DND-41 (cell line): ENCODE measurements around the gene PEG3.

ENCODE experiments used
- ATAC-seq: fragments of 200-7000 bp; cut with Tn5 transposase; 3 replicates; pipeline ENCODE4 v1.9.1; 2021; ENCODE audit warnings: low read depth; ENCODE audit not compliant: insufficient read depth
- DNase-seq: peaks from one replicate; pipeline ENCODE4 v3.0.0-alpha.2; 2020
- H2AFZ ChIP-seq: 2 replicates; pipeline ENCODE4 v1.6.0; 2012; ENCODE audit warnings: low read depth, low read length
- H3K27ac ChIP-seq: 2 replicates; pipeline ENCODE4 v1.5.1; 2012; ENCODE audit warnings: low read length, inconsistent platforms
- H3K27me3 ChIP-seq: fragments of 200-600 bp; sonication (generic); 2 replicates; pipeline ENCODE4 v1.6.0; 2012; ENCODE audit warnings: low read length, mild to moderate bottlenecking, inconsistent platforms; ENCODE audit not compliant: insufficient read depth, poor library complexity
- H3K36me3 ChIP-seq: 2 replicates; pipeline ENCODE4 v1.5.1; 2012; ENCODE audit warnings: low read length, inconsistent platforms; ENCODE audit not compliant: insufficient read depth
- H3K4me1 ChIP-seq: 2 replicates; pipeline ENCODE4 v1.5.1; 2012; ENCODE audit warnings: mild to moderate bottlenecking, low read length; ENCODE audit not compliant: insufficient read depth
- H3K4me2 ChIP-seq: 2 replicates; pipeline ENCODE4 v1.6.0; 2012; ENCODE audit warnings: mild to moderate bottlenecking, moderate library complexity, low read length, inconsistent platforms; ENCODE audit not compliant: insufficient read depth
- H3K4me3 ChIP-seq, 2 experiments: fragments of 200-600 bp in 1 of 2; shearing (Covaris generic) in 1 of 2; 2 replicates each; pipeline ENCODE4 v1.5.1; 2012 to 2016; ENCODE audit warnings: inconsistent platforms in 2 of 2, low read length in 2 of 2, mild to moderate bottlenecking in 2 of 2, low read depth in 1 of 2, moderate library complexity in 1 of 2
- H3K79me2 ChIP-seq: 2 replicates; pipeline ENCODE4 v1.6.0; 2012; ENCODE audit warnings: low read length, inconsistent platforms; ENCODE audit not compliant: insufficient read depth
- H3K9ac ChIP-seq: 2 replicates; pipeline ENCODE4 v1.6.0; 2012; ENCODE audit warnings: low read depth, mild to moderate bottlenecking, inconsistent platforms, low read length, moderate library complexity
- H3K9me3 ChIP-seq: 2 replicates; pipeline ENCODE4 v1.5.1; 2012; ENCODE audit warnings: low read length, moderate library complexity, mild to moderate bottlenecking, inconsistent platforms; ENCODE audit not compliant: insufficient read depth, severe bottlenecking
- H4K20me1 ChIP-seq: 2 replicates; pipeline ENCODE4 v1.6.0; 2012; ENCODE audit warnings: low read length; ENCODE audit not compliant: insufficient read depth
- CTCF ChIP-seq: IDR thresholded peaks from 2 replicates; pipeline ENCODE4 v1.5.1; 2012; ENCODE audit warnings: borderline replicate concordance, low read length, moderate library complexity, mild to moderate bottlenecking; ENCODE audit not compliant: poor library complexity, severe bottlenecking; ENCODE audit errors: extremely low read depth
- EZH2 ChIP-seq: IDR thresholded peaks from 3 replicates; pipeline ENCODE4 v1.6.1; 2012; ENCODE audit warnings: borderline replicate concordance, low read depth, mild to moderate bottlenecking, moderate library complexity, low read length, inconsistent platforms; ENCODE audit not compliant: severe bottlenecking

Gene PEG3

GRCh38 chr19:56806639-56807038 is 33.9 kb downstream of the PEG3 start:
- Histone ChIP-seq H3K9me3 (peaks cover 7% of the 10 kb centered on the region), H3K4me2 (no peak overlapping the region), H3K27me3 (no peaks in the 10 kb centered on the region), H3K36me3 (no peaks in the 10 kb centered on the region), H3K79me2 (no peaks in the 10 kb centered on the region), H3K4me3 (no peak overlapping the region), H3K27ac (no peak overlapping the region), H3K9ac (no peak overlapping the region), H3K4me1 (no peaks in the 10 kb centered on the region), H4K20me1 (no peaks in the 10 kb centered on the region), H2AFZ (no peak overlapping the region)
- ATAC-seq (no peak), DNase-seq (no peak)
- TF ChIP-seq EZH2 (no peak), CTCF (no peak)
